Measurements from ENCODE around the gene ENG. TPM values are rescaled to one million over a fixed set of nuclear protein-coding genes. Genes with fewer than 3 reads are reported as not detected.

Gene ENG
- total RNA-seq, 2 donors from 2014 or later, result 24.3 to 336 TPM

DNA sequence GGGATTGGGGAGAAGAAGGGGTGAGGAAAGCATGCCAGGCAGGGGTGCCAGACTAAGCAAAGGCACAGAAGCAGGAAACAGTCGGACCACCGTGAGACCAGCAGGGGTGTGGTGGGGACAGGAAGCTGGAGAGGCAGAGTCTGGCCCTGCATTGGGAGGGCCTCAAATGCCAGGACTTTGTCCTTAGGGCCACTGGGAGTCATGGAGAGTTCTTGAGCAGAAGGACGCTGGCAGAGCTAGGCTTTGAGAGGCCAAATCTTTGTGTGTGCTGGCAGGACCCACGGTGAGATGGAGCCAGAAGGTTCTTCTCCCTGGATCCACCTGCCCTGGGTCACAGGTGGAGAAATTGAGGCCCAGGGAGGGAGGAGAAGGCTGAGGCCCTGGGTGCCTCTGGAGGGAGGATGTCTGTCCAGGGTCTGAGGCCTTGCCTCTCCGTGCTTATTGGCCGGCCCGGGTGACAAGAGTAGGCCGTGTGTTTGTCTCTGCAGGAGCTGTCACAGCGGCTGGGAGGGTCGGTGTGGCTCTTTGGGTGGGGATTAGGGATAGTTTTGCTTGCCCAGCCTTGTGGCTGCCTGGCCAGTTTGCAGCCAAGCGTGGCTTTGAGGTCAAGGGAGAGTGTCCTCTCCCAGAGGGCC lies 1.8 kb upstream of the ENG start:
- TF ChIP-seq, protein P1, sequence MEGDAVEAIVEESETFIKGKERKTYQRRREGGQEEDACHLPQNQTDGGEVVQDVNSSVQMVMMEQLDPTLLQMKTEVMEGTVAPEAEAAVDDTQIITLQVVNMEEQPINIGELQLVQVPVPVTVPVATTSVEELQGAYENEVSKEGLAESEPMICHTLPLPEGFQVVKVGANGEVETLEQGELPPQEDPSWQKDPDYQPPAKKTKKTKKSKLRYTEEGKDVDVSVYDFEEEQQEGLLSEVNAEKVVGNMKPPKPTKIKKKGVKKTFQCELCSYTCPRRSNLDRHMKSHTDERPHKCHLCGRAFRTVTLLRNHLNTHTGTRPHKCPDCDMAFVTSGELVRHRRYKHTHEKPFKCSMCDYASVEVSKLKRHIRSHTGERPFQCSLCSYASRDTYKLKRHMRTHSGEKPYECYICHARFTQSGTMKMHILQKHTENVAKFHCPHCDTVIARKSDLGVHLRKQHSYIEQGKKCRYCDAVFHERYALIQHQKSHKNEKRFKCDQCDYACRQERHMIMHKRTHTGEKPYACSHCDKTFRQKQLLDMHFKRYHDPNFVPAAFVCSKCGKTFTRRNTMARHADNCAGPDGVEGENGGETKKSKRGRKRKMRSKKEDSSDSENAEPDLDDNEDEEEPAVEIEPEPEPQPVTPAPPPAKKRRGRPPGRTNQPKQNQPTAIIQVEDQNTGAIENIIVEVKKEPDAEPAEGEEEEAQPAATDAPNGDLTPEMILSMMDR (IDR thresholded peaks at IDR 0.05), result no peak
- no peak for TF ChIP-seq POLR2A (IDR thresholded peaks at IDR 0.05)
- TF ChIP-seq POLR2AphosphoS5 (IDR thresholded peaks at IDR 0.05), result no peak
- intact Hi-C loops (cut with DNase I), result no loop called here
- Histone ChIP-seq H3K4me3 (no peak overlapping the region), H3K9me3 (no peaks in the 10 kb centered on the region), H3K27me3 (replicated peaks; ENCODE audit: insufficient read depth) (no peaks in the 10 kb centered on the region), H3K4me1 (replicated peaks) (no peaks in the 10 kb centered on the region), H3K27ac (no peak overlapping the region), H3K36me3 (no peaks in the 10 kb centered on the region)
- no peak for DNase-seq (ENCODE audit: low spot score)
- 79% methylated on average over 11 of the region's 11 CpGs for WGBS

DNA sequence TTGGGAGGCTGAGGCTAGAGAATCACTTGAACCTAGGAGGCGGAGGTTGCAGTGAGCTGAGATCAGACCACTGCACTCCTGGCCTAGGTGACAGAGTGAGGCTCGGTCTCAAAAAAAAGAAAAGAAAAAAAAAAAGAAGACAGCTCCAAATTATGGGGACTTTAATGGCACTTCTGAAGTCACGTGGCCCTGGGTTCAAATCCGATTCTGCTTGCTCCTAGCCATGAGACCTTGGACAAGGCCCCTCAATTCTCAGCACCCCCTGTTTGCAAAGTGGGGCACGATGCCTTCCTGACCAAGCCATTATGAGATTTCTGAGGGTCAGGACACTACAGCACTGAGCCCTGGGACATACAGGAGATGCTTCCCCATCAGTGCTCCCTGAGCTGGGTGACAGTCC lies 1.1 kb upstream of the ENG start:
- no peak for TF ChIP-seq POLR2AphosphoS5 (IDR thresholded peaks at IDR 0.05)
- TF ChIP-seq POLR2A (IDR thresholded peaks at IDR 0.05), result no peak
- TF ChIP-seq, protein P1 (IDR thresholded peaks at IDR 0.05), result no peak
- intact Hi-C loops (cut with DNase I), result no loop called here
- H3K4me1 ChIP-seq (replicated peaks), result no peaks in the 10 kb centered on the region

DNA sequence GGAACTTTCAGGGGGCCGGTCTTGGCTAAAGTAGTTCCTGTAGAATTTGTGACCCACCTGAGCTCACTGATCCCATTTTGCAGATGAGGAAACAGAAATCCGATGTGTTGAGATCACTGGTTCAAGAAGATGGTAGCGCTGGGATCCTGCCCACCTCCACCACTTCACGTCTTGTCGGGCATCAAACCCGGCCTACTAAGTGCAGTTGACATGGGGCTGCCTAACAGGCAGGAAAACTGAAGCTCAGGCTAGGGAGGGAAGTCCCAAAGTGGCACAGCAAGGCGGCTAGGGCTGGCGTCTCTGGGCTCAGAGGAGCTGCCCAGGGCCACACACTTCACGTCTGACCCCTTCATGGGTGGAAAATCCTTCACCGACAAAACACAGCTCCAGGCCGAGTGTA lies 502 bp upstream of the ENG start:
- no peak for TF ChIP-seq POLR2A (IDR thresholded peaks at IDR 0.05)
- TF ChIP-seq, protein P1 (IDR thresholded peaks at IDR 0.05), result no peak
- no peak for TF ChIP-seq POLR2AphosphoS5 (IDR thresholded peaks at IDR 0.05)
- intact Hi-C loops (cut with DNase I), result no loop called here
- Histone ChIP-seq H3K9me3 (no peaks in the 10 kb centered on the region), H3K27ac (peak overlapping the region; percentile 60 to 69), H3K4me3 (peak overlapping the region in 1 of 2 donors; percentile 39), H3K4me1 (replicated peaks) (no peaks in the 10 kb centered on the region), H3K27me3 (replicated peaks; ENCODE audit: insufficient read depth) (no peaks in the 10 kb centered on the region), H3K36me3 (no peaks in the 10 kb centered on the region)
- no peak for DNase-seq (ENCODE audit: low spot score)
- WGBS, result 83% methylated on average over 11 of the region's 11 CpGs

More for the DNA sequence above, 1.1 kb upstream of the ENG start:
- Histone ChIP-seq H3K9me3 (no peaks in the 10 kb centered on the region), H3K27me3 (replicated peaks; ENCODE audit: insufficient read depth) (no peaks in the 10 kb centered on the region), H3K4me3 (no peak overlapping the region), H3K27ac (no peak overlapping the region), H3K36me3 (no peaks in the 10 kb centered on the region)
- 95% methylated on average over 5 of the region's 5 CpGs for WGBS
- no peak for DNase-seq (ENCODE audit: low spot score)

DNA sequence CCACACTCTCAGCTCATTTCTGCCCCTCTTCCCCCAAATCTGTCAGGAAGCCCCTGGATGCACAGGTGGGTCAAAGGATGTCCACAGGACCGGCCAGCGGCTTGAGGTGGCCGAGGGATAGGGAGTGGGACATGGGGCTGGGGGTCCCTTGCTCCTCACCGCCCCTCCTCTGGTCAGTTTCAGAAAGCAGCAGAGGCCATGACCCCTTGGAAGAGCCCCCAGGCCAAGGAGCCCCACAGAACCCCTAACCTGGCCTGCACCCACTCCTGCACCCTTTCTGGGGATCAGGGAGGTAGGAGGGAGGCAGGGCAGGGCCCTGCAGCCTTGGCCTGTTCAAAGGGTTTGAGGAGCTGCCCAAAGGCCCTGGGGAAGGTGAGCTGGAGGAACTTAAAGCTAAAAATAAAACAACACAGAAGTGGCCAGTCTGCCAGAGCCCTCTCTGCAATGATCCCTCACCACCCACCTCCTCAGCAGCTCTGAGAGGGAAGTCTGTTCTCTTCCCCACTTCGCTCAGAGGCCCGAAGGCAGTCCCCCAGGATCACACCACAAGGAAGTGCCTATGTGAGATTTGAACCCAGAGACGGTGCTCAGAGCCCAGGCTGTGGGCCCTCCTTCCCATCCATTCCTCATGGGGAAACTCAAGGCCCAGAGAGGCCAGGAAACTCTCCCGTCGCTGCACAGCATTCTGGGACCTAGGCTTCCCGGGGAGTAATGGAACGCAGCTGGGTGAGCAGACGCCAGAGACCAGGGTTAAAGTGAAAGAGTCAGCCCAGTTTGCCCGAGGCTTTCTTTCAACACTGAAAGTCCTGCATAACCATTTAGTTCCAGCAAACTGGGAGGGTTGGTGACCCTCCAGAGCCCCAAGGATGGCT lies 910 bp downstream of the ENG start:
- TF ChIP-seq POLR2A (IDR thresholded peaks at IDR 0.05) (no peak), POLR2AphosphoS5 (IDR thresholded peaks at IDR 0.05) (no peak)
- TF ChIP-seq, protein P1 (IDR thresholded peaks at IDR 0.05), result no peak
- H3K36me3 ChIP-seq, result no peaks in the 10 kb centered on the region
- peak overlapping the region; percentile 60 to 69 for H3K27ac ChIP-seq
- WGBS, result 58% methylated on average over 13 of the region's 13 CpGs
- intact Hi-C loops (cut with DNase I), result no loop called here
- H3K4me3 ChIP-seq, result peak overlapping the region; percentile 39 to 40
- H3K4me1 ChIP-seq (replicated peaks), result no peaks in the 10 kb centered on the region
- H3K9me3 ChIP-seq, result no peaks in the 10 kb centered on the region
- no peak for DNase-seq (ENCODE audit: low spot score)
- no peaks in the 10 kb centered on the region for H3K27me3 ChIP-seq (replicated peaks; ENCODE audit: insufficient read depth)
